Fibroblast of the aortic adventitia (primary cell): Measurements from ENCODE around the gene QRFP. TPM values are rescaled to one million over a fixed set of nuclear protein-coding genes. Genes with fewer than 3 reads are reported as not detected.
A peak's percentile ranks its signal among the peaks of the same experiment; 100 is the strongest.

Experiments used
- DNase-seq: peaks from one replicate; pipeline ENCODE4 v3.0.0-alpha.2; 2010; ENCODE audit warnings: low read depth
- H3K4me3 ChIP-seq: 2 replicates; pipeline ENCODE4 v1.5.1; 2011; ENCODE audit warnings: low read depth, mild to moderate bottlenecking, control low read depth, low read length, moderate library complexity
- total RNA-seq: library from RNA; depleted of rRNA; stranded (reverse); fragments of >200 nt; gene quantifications from 2 replicates; pipeline ENCODE4 v1.2.3, GENCODE V29; 2012; ENCODE audit warnings: low replicate concordance
- TF ChIP-seq, protein P1 (sequence below): IDR thresholded peaks from 2 replicates; pipeline ENCODE4 v1.5.1; 2011; ENCODE audit warnings: mild to moderate bottlenecking, low read length, control low read depth, inconsistent platforms; ENCODE audit not compliant: insufficient read depth

The QRFP gene
- total RNA-seq, 1 donor, result not detected

DNA sequence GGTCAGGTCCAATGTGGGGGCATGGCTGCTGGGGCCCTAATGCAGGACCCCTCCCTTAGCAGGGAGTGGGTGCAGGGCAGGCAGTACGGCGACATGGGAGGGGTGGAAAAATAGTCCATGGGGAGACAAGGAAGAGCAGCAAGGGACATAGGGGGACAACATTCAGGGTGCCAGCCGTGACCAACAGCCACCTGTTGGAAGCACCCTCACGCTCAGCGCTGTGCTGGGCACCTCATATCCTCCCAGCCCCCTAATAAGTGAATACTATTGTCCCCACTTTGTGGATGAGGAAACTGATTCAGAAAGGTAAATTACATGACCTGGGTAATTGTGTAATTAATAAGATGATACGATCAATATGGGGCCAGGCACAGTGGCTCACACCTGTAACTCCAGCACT, 45.5 kb upstream of the QRFP start:
- H3K4me3 ChIP-seq, result no peak overlapping the region
- no peak for DNase-seq
- TF ChIP-seq, protein P1, sequence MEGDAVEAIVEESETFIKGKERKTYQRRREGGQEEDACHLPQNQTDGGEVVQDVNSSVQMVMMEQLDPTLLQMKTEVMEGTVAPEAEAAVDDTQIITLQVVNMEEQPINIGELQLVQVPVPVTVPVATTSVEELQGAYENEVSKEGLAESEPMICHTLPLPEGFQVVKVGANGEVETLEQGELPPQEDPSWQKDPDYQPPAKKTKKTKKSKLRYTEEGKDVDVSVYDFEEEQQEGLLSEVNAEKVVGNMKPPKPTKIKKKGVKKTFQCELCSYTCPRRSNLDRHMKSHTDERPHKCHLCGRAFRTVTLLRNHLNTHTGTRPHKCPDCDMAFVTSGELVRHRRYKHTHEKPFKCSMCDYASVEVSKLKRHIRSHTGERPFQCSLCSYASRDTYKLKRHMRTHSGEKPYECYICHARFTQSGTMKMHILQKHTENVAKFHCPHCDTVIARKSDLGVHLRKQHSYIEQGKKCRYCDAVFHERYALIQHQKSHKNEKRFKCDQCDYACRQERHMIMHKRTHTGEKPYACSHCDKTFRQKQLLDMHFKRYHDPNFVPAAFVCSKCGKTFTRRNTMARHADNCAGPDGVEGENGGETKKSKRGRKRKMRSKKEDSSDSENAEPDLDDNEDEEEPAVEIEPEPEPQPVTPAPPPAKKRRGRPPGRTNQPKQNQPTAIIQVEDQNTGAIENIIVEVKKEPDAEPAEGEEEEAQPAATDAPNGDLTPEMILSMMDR, result no peak

DNA sequence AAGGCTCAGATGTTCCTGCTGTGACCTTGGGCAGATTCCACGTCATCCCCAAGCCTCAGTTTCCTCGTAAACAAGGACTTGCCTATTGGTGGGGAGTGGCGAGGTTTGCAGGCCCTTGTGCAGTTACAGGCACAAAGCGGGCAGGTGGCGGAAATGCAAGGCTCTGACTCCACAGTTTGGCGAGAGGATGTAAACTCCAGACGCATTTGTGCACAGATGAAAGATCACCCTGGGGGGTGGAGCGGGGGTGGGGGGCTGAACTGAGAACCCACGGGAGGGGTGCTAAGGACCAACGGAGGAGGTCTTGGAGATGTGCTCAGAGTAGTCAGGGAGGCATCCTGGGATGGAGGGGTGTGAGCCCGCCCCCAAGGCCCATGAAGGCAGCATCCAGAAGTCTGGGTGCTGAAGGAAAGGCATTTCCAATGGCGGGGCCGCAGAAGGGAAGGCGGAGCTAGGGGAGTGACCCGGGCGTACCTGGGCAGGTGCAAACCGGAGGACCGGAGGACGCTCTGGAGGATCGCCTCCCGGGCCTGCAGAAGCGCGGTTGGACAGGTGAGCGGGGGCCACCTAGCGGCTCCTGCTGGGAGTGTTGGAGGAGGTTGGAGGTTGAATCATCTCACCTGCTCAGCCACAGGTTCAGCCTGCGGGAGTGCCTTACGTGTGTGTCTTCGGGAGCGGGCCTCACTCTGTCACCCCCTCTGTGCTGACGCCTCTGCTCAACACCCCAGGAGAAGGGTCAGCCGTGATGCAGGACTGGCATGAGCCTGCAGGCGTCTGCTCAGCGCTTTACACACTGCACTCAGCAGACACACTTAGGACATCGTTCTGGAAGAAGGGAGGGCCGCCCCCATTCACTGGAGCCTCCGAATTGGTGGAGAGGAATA, 44.3 kb upstream of the QRFP start:
- TF ChIP-seq, protein P1, result peak; percentile 83
- no peak overlapping the region for H3K4me3 ChIP-seq
- DNase-seq, result no peak

DNA sequence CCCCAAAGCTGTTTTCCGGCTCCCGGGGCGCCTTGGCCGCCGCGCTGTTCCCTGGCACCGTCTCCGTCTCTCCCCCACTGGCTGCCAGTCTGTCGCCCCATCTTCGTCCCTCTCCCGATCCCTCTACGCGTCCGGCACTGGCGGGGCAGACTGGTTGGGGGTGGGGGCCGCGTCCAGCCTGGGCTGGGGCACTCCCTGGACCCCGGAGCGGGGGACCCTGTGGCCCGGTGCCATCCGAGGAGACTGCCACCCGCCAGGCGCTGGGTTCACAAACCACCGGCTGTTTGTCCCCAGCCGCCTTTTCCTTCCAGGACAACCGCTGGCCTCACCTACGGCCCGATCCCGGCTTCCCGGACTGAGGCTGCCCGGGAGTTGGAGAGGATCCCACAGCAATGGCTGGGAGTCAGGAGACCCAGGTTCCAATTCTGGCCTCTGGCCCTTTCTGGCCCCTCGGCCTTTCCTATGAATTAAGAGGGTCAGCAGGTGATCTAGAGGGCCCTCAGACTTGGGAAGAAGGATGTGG, 43.5 kb upstream of the QRFP start:
- TF ChIP-seq, protein P1, result no peak
- no peak overlapping the region for H3K4me3 ChIP-seq
- DNase-seq, result no peak

DNA sequence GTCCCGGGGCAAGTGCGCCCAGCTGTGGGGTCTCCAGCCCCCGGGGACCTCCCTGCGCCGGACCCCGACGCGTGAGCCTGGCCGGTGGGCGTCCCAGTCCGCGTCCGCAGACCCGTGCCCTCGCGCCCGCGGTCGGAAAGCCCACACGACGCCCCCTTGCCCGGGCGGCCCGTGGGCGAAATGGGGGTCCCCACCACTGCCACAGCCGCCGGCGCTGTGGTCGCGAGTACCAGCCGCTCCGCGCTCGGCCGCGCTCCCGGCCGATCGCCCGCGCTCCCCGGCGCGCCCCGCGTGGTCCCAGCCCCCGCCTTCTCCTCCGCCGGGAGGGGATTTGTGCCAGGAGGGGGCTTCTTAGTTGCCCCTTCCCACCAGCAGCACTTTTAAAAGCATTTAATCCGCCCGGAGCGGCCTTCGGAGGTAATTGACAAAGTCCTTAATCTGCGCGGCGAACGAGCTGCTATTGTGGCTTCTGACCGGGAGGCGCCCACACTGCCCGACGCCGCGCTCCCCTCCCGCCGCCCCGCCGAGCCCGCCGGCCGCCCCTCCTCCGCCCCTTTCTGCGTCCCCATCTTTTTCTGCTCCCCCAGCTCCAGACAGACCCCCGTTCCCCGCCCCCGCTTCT, 42.9 kb upstream of the QRFP start:
- DNase-seq, result no peak
- TF ChIP-seq, protein P1, result no peak
- H3K4me3 ChIP-seq, result peak overlapping the region; percentile 60

DNA sequence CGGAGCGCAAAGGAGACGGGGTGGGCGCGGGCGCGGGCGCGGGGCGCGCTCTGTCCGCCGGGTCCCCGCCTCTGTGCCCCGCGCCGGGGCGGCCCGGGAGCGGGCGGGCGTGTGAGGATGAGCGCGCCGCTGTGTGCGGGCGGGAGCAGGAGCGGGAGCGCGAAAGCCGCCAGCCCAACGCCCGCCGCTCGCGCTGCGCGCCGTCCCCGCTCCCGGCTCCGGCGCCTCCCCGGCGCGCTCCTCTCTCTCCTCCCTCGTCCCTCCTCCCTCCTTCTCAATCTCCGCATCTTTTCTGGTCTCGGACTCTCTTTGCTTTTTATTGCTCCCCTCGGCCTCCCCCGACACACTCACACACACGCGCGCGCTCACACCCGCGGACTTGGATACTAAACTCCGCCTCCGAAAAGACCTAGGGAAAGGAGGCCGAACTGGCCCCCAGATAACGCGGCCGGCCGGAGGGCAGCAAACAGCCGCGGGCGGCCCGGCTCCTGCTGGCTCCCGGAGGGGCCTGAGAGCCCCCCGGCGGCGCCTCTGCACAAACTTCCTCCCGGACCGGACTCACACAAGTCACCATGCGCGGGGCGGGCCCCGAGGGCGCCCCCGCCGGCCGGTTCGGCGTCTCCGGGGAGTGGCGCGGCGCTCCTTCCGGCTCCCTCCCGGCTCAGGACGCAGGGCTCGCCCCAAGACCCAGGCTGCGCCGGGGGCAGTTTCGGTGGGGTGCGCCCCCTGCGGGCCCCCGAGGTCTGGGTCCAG, 42.2 kb upstream of the QRFP start, which contains the start of gene FIBCD1:
FIBCD1 (minus strand) TSS at position 596 of the 753 bp plus-strand sequence. CDS start 640 bp downstream, outside the sequence.
- peak within 1 kb of the TSS; percentile 60 for H3K4me3 ChIP-seq
- peak; percentile 36 for DNase-seq
- TF ChIP-seq, protein P1, result no peak

DNA sequence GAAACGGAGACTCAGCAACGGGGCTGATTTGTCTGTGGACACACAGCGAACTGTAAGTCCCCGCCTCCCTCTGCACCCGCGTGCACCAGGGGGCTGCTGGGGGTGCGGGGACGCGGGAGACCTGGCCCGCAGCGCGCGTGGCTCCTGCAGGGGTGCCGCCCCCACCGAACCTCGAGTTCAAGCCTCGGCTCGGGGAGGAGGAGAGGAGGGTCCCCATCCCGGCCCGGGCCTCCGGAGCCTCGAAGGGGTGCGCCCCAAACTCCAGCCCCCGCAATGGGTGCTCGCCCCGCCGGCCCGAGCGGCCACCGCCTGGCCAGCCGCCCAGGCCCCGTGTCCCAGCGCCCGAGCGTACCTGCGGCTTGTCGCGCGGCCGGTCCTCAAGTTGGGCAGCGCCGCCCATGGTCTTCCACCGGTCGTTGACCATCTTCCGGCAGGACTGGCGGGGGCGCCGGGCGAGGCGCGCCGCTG, 41.6 kb upstream of the QRFP start:
- DNase-seq, result no peak
- TF ChIP-seq, protein P1, result no peak
- peak overlapping the region; percentile 33 for H3K4me3 ChIP-seq
